Esophagus squamous epithelium (tissue), 5 donors: ENCODE measurements around the gene SLC37A3. TPM values are rescaled to one million over a fixed set of nuclear protein-coding genes. Genes with fewer than 3 reads are reported as not detected.

ENCODE experiments used
- DNase-seq: peaks from one replicate; lab custom pipeline; 2025; lab: John Stamatoyannopoulos, UW
- H3K27ac ChIP-seq, 4 donors: fragments of 200-600 bp; sonication (generic); one replicate each; pipeline ENCODE4 v1.5.1; 2016 to 2019; ENCODE audit warnings: mild to moderate bottlenecking in 1 of 4
- H3K27me3 ChIP-seq, 4 donors: fragments of 200-600 bp; sonication (generic); 1 replicate in 3 of 4; 2 replicates in 1 of 4; pipeline versions ENCODE4 v1.5.1 to v1.6.0; 2017 to 2021; ENCODE audit warnings: antibody characterized with exemption in 1 of 4
- H3K36me3 ChIP-seq, 3 donors: fragments of 200-600 bp; sonication (generic); one replicate each; pipeline ENCODE4 v1.5.1; 2016 to 2019
- H3K4me1 ChIP-seq, 3 donors: fragments of 200-600 bp; sonication (generic); one replicate each; pipeline ENCODE4 v1.5.1; 2017 to 2019
- H3K4me3 ChIP-seq, 4 donors: fragments of 200-600 bp; sonication (generic); 1 replicate in 3 of 4; 2 replicates in 1 of 4; pipeline ENCODE4 v1.5.1; 2016 to 2019; ENCODE audit warnings: mild to moderate bottlenecking in 2 of 4, moderate library complexity in 1 of 4
- H3K9me3 ChIP-seq, 3 donors: fragments of 200-600 bp; sonication (generic); one replicate each; pipeline ENCODE4 v1.5.1; 2016 to 2019
- CTCF ChIP-seq, 6 experiments: fragments of 450-650 bp in 4 of 6; fragments of 200-600 bp in 2 of 6; sonication (generic) in 2 of 6; IDR thresholded peaks; one replicate each; pipeline ENCODE4 v1.5.1; 2016 to 2019; ENCODE audit warnings: antibody characterized with exemption in 6 of 6, mild to moderate bottlenecking in 4 of 6, moderate library complexity in 4 of 6
- POLR2A ChIP-seq, 4 donors: fragments of 450-650 bp; IDR thresholded peaks; one replicate each; pipeline ENCODE4 v1.6.1; 2017; ENCODE audit warnings: antibody characterized with exemption in 4 of 4, mild to moderate bottlenecking in 4 of 4, moderate library complexity in 3 of 4
- WGBS, 2 donors: methylation state at CpG; one replicate each; pipeline ENCODE4 v1.1.5; 2018; 5-methylcytosine and 5-hydroxymethylcytosine counted together
- intact Hi-C: fragments of 100-400 bp; cut with DNase I; formaldehyde crosslinking; loops from one replicate; pipeline ENCODE4 v1.15.0; 2022
- total RNA-seq, 4 donors: library from RNA; depleted of rRNA; stranded (reverse); fragments of >200 nt; gene quantifications; one replicate each; pipeline ENCODE4 v1.1.0, GENCODE V29; 2016
- donor health status: DM: yes; HTN: yes; CAD: no.

The SLC37A3 gene
- total RNA-seq, 4 donors from 2014 or later, result 17.8 to 44.4 (median 20.9) TPM

- no peak for TF ChIP-seq CTCF (IDR thresholded peaks at IDR 0.05)
- TF ChIP-seq POLR2A (IDR thresholded peaks at IDR 0.05), result no peak
- WGBS, 2 donors, result 82 to 86% methylated on average over 2 of the region's 2 CpGs
- DNase-seq, result no peak
Observed at GRCh38 chr7:140294454-140294853, 103.9 kb downstream of the SLC37A3 start.

GRCh38 chr7:140292438-140292837 is 105.9 kb downstream of the SLC37A3 start:
- no peak for TF ChIP-seq CTCF (IDR thresholded peaks at IDR 0.05)
- no peak for TF ChIP-seq POLR2A (IDR thresholded peaks at IDR 0.05)
- no peak for DNase-seq
- Histone ChIP-seq H3K27ac (no peak overlapping the region), H3K27me3 (no peaks in the 10 kb centered on the region), H3K4me1 (no peaks in the 10 kb centered on the region), H3K4me3 (no peak overlapping the region), H3K36me3 (no peaks in the 10 kb centered on the region), H3K9me3 (no peaks in the 10 kb centered on the region)
- intact Hi-C loops, result no loop called here
- 77 to 98% methylated on average over 11 to 19 of the region's 31 CpGs for WGBS, 2 donors

More at GRCh38 chr7:140294454-140294853, 103.9 kb downstream of the SLC37A3 start:
- intact Hi-C loops, result no loop called here
- H3K4me3 ChIP-seq, result no peak overlapping the region
- H3K9me3 ChIP-seq, result no peaks in the 10 kb centered on the region
- H3K27me3 ChIP-seq, result no peaks in the 10 kb centered on the region
- no peak overlapping the region for H3K27ac ChIP-seq
- H3K4me1 ChIP-seq, result no peaks in the 10 kb centered on the region
- H3K36me3 ChIP-seq, result no peaks in the 10 kb centered on the region

GRCh38 chr7:140289804-140290203 is 108.5 kb downstream of the SLC37A3 start:
- intact Hi-C loops, result no loop called here
- H3K36me3 ChIP-seq, result no peaks in the 10 kb centered on the region
- no peaks in the 10 kb centered on the region for H3K27me3 ChIP-seq
- 85 to 92% methylated on average over 5 to 6 of the region's 6 CpGs for WGBS, 2 donors
- H3K9me3 ChIP-seq, result no peaks in the 10 kb centered on the region
- no peaks in the 10 kb centered on the region for H3K4me1 ChIP-seq
- no peak overlapping the region for H3K27ac ChIP-seq
- no peak for DNase-seq
- H3K4me3 ChIP-seq, result no peak overlapping the region
- TF ChIP-seq CTCF (IDR thresholded peaks at IDR 0.05), result no peak
- TF ChIP-seq POLR2A (IDR thresholded peaks at IDR 0.05), result no peak

GRCh38 chr7:140287988-140288387 is 110.3 kb downstream of the SLC37A3 start:
- Histone ChIP-seq H3K36me3 (no peaks in the 10 kb centered on the region), H3K4me1 (no peaks in the 10 kb centered on the region), H3K4me3 (no peak overlapping the region), H3K27ac (no peak overlapping the region), H3K27me3 (no peaks in the 10 kb centered on the region), H3K9me3 (no peaks in the 10 kb centered on the region)
- no peak for DNase-seq
- intact Hi-C loops, result no loop called here
- TF ChIP-seq CTCF (IDR thresholded peaks at IDR 0.05), result no peak
- WGBS, 2 donors, result 92% methylated on average over 2 of the region's 3 CpGs; no CpG with 5 or more reads in 1 of the 2 donors

- H3K27ac ChIP-seq, result no peak overlapping the region
- 76 to 82% methylated on average over 6 of the region's 6 CpGs for WGBS, 2 donors
- no peak overlapping the region for H3K4me3 ChIP-seq
- intact Hi-C loops, result no loop called here
- no peaks in the 10 kb centered on the region for H3K9me3 ChIP-seq
- H3K27me3 ChIP-seq, result no peaks in the 10 kb centered on the region
- DNase-seq, result no peak
- H3K36me3 ChIP-seq, result no peaks in the 10 kb centered on the region
- no peaks in the 10 kb centered on the region for H3K4me1 ChIP-seq
- TF ChIP-seq CTCF (IDR thresholded peaks at IDR 0.05) (no peak), POLR2A (IDR thresholded peaks at IDR 0.05) (no peak)
Observed at GRCh38 chr7:140285938-140286337, 112.4 kb downstream of the SLC37A3 start.
